Activated CD4-positive, CD25-positive, alpha-beta regulatory T cell treated with anti-CD3 and anti-CD28 coated beads, Interleukin-2, amount 50 U/mL, for 16 hours (primary cell): ENCODE results near the gene NUMA1.

Source experiments
- DNase-seq: peaks from one replicate; pipeline ENCODE4 v3.0.0-alpha.2; 2020; ENCODE audit warnings: low read depth, low spot score

NUMA1 gene

GRCh38 chr11:72080326-72081183, at the start of gene NUMA1, which contains the start of gene LRRC51:
Gene NUMA1, minus strand, starts transcription at chr11:72080542. Its CDS starts 44,599 bp downstream, at chr11:72035943.
Gene LRRC51, plus strand, starts transcription at chr11:72080850. Its CDS starts 8,234 bp downstream, at chr11:72089084.
- peak; percentile 99 for DNase-seq

- DNase-seq, result no peak
Observed at GRCh38 chr11:72129381-72129780, 49.0 kb upstream of the NUMA1 start.

GRCh38 chr11:72127923-72128322, 47.6 kb upstream of the NUMA1 start:
- DNase-seq, result no peak

- DNase-seq, result no peak
Observed at GRCh38 chr11:72125956-72126355, 45.6 kb upstream of the NUMA1 start.

GRCh38 chr11:72124046-72124445, 43.7 kb upstream of the NUMA1 start:
- DNase-seq, result no peak

GRCh38 chr11:72123117-72123653, 42.8 kb upstream of the NUMA1 start:
- DNase-seq, result no peak

GRCh38 chr11:72122607-72123006, 42.3 kb upstream of the NUMA1 start:
- DNase-seq, result no peak

- no peak for DNase-seq
Observed at GRCh38 chr11:72120930-72121329, 40.6 kb upstream of the NUMA1 start.

- DNase-seq, result no peak
Observed at GRCh38 chr11:72119198-72119597, 38.9 kb upstream of the NUMA1 start.

GRCh38 chr11:72116019-72116755, 35.8 kb upstream of the NUMA1 start:
- DNase-seq, result no peak

GRCh38 chr11:72114570-72114969, 34.2 kb upstream of the NUMA1 start:
- DNase-seq, result no peak

- no peak for DNase-seq
Observed at GRCh38 chr11:72112978-72113808, 32.9 kb upstream of the NUMA1 start.

GRCh38 chr11:72112143-72112977, 32.0 kb upstream of the NUMA1 start, which contains the start of gene ANAPC15:
Gene ANAPC15, minus strand, starts transcription at chr11:72112695. Its CDS starts 1,419 bp downstream, at chr11:72111276.
- peak; percentile 99 for DNase-seq

GRCh38 chr11:72111300-72112142, 31.2 kb upstream of the NUMA1 start:
- DNase-seq, result no peak

- DNase-seq, result no peak
Observed at GRCh38 chr11:72105888-72106287, 25.5 kb upstream of the NUMA1 start, which contains the start of gene TOMT. Gene TOMT, plus strand, starts transcription at chr11:72105924. Its CDS starts 28 bp downstream, at chr11:72105952.

- no peak for DNase-seq
Observed at GRCh38 chr11:72103754-72104167, 23.4 kb upstream of the NUMA1 start.

- peak; percentile 97 for DNase-seq
Observed at GRCh38 chr11:72102946-72103753, 22.8 kb upstream of the NUMA1 start, which contains the start of gene LAMTOR1. Gene LAMTOR1, minus strand, starts transcription at chr11:72103297. Its CDS starts 73 bp downstream, at chr11:72103224.

GRCh38 chr11:72102631-72102945, 22.2 kb upstream of the NUMA1 start:
- no peak for DNase-seq

GRCh38 chr11:72102162-72102561, 21.8 kb upstream of the NUMA1 start:
- no peak for DNase-seq
